HepG2 (cell line): ENCODE data around the gene COPS8. TPM values are rescaled to one million over a fixed set of nuclear protein-coding genes. Genes with fewer than 3 reads are reported as not detected.
A peak's percentile ranks its signal among the peaks of the same experiment; 100 is the strongest.

Experiments
- ATAC-seq: fragments of 200-7000 bp; cut with Tn5 transposase; 3 replicates; pipeline ENCODE4 v1.9.1; 2020; ENCODE audit warnings: mild to moderate bottlenecking, moderate library complexity
- BruUV-seq: library from RNA; stranded (reverse); fragments of 400-500 nt; replicated peaks from 2 replicates; lab custom pipeline; 2021; lab: Mats Ljungman, UMichigan
- CTCF ChIA-PET: fragments of 300-600 bp; formaldehyde crosslinking; extraction: SDS; loops from one replicate; lab custom pipeline; 2021; ENCODE audit warnings: low total read pairs, inconsistent platforms, low intra/inter-chr PET ratio; lab: Yijun Ruan, JAX
- POLR2A ChIA-PET: fragments of 350-600 bp; sonication (Branson Sonifier 250); formaldehyde crosslinking; loops from one replicate; lab custom pipeline; 2020; ENCODE audit warnings: antibody characterized with exemption, inconsistent platforms; lab: Yijun Ruan, JAX
- DNase-seq: peaks from one replicate; pipeline ENCODE4 v3.0.0-alpha.2; 2015; ENCODE audit warnings: low spot score
- FAIRE-seq: peaks from 3 replicates; lab custom pipeline; 2011; peaks lifted over from hg19 to GRCh38; lab: Jason Lieb, UNC
- H2AFZ ChIP-seq: one replicate; pipeline ENCODE4 v1.6.1; 2011; ENCODE audit warnings: low read length, inconsistent platforms
- H3K27ac ChIP-seq: fragments of 300-600 bp; 3 replicates; pipeline ENCODE4 v1.8.0; 2011; ENCODE audit warnings: mixed run types, mild to moderate bottlenecking, mixed read lengths, low read length, inconsistent platforms; ENCODE audit not compliant: insufficient read depth; ENCODE audit errors: extremely low read length
- H3K27me3 ChIP-seq, 2 experiments: fragments of 200-600 bp in 1 of 2; 2 replicates in 1 of 2; 3 replicates in 1 of 2; pipeline versions ENCODE4 v1.6.0 to v1.8.0; 2011; ENCODE audit warnings: low read length in 2 of 2, mild to moderate bottlenecking in 2 of 2, moderate library complexity in 2 of 2, inconsistent platforms in 1 of 2; ENCODE audit not compliant: insufficient read depth in 2 of 2, control insufficient read depth in 1 of 2
- H3K36me3 ChIP-seq, 2 experiments: fragments of 200-600 bp in 1 of 2; replicated peaks in 1 of 2; 2 replicates in 1 of 2; 3 replicates in 1 of 2; pipeline versions ENCODE4 v1.5.1 to v1.8.0; 2011; ENCODE audit warnings: low read length in 2 of 2, inconsistent platforms in 1 of 2; ENCODE audit not compliant: insufficient read depth in 2 of 2, control insufficient read depth in 1 of 2
- H3K4me1 ChIP-seq: 2 replicates; pipeline ENCODE4 v1.5.1; 2012; ENCODE audit warnings: low read length, inconsistent platforms; ENCODE audit not compliant: insufficient read depth
- H3K4me2 ChIP-seq: 2 replicates; pipeline ENCODE4 v1.6.0; 2011; ENCODE audit warnings: low read depth, low read length, inconsistent platforms
- H3K4me3 ChIP-seq, 3 experiments: fragments of 200-600 bp in 1 of 3; sonication (generic), shearing (Covaris generic) in 1 of 3; replicated peaks in 1 of 3; 2 replicates each; pipeline ENCODE4 v1.5.1; 2011 to 2016; ENCODE audit warnings: low read length in 3 of 3, inconsistent platforms in 2 of 3, low read depth in 2 of 3, mild to moderate bottlenecking in 2 of 3, control low read depth in 1 of 3, mixed read lengths in 1 of 3; ENCODE audit not compliant: insufficient read depth in 1 of 3
- H3K79me2 ChIP-seq: one replicate; pipeline ENCODE4 v1.6.1; 2011; ENCODE audit warnings: low read length, inconsistent platforms; ENCODE audit not compliant: insufficient read depth
- H3K9ac ChIP-seq: 2 replicates; pipeline ENCODE4 v1.6.0; 2011; ENCODE audit warnings: mild to moderate bottlenecking, low read depth, low read length, inconsistent platforms; ENCODE audit not compliant: insufficient read depth
- H3K9me3 ChIP-seq: 2 replicates; pipeline ENCODE4 v1.5.1; 2012; ENCODE audit warnings: mild to moderate bottlenecking, low read length
- H4K20me1 ChIP-seq: 2 replicates; pipeline ENCODE4 v1.6.0; 2011; ENCODE audit warnings: inconsistent platforms, mild to moderate bottlenecking, low read length, moderate library complexity; ENCODE audit not compliant: insufficient read depth
- MAFF ChIP-seq: IDR thresholded peaks from 2 replicates; pipeline ENCODE4 v1.6.1; 2011; ENCODE audit warnings: low read depth, low read length, improper control_type of control experiment
- MIER2 ChIP-seq: IDR thresholded peaks from 2 replicates; pipeline ENCODE4 v1.6.1; 2016; ENCODE audit warnings: missing biosample characterization, missing genetic modification reagents
- RXRB ChIP-seq: IDR thresholded peaks from 2 replicates; pipeline ENCODE4 v1.6.1; 2016; ENCODE audit warnings: borderline replicate concordance, missing genetic modification reagents, missing compliant biosample characterization
- TBP ChIP-seq: sonication (generic); formaldehyde crosslinking; IDR thresholded peaks from 2 replicates; pipeline ENCODE4 v1.5.0; 2020; ENCODE audit warnings: missing genetic modification reagents
- ZNF724P ChIP-seq: sonication (generic); formaldehyde crosslinking; IDR thresholded peaks from 2 replicates; pipeline ENCODE4 v1.8.0; 2022; ENCODE audit warnings: missing genetic modification reagents, borderline replicate concordance
- WGBS: methylation state at CpG from one replicate; pipeline ENCODE4 v1.1.6; 2017; ENCODE audit warnings: low lambda C conversion rate; 5-methylcytosine and 5-hydroxymethylcytosine counted together
- in situ Hi-C: cut with HindIII; loops from 2 replicates; pipeline ENCODE4 v1.10.0; 2017; ENCODE audit warnings: low pct_unique_long_range_greater_than_20kb; ENCODE audit not compliant: extremely low pct_ligation_motif_present
- intact Hi-C: fragments of 100-400 bp; cut with micrococcal nuclease; formaldehyde crosslinking; loops from one replicate; pipeline ENCODE4 v1.10.0; 2022; ENCODE audit not compliant: unreplicated experiment
- polyA plus RNA-seq, 8 experiments: library from polyadenylated mRNA; depleted of rRNA in 3 of 8; stranded (reverse) in 7 of 8; unstranded in 1 of 8; fragments of >200 nt; fragmentation: Illumina TruSeq in 4 of 8; extraction: Trizol in 4 of 8; gene quantifications; 2 replicates each; pipeline versions ENCODE4 v1.2.1 to v1.2.3, GENCODE V29; 2011 to 2016; ENCODE audit warnings: low read depth in 4 of 8, missing spikeins in 1 of 8, mixed read lengths in 1 of 8; ENCODE audit not compliant: insufficient read depth in 1 of 8
- total RNA-seq, 5 experiments: library from RNA; depleted of rRNA; stranded (reverse); fragments of >200 nt; fragmentation: Illumina TruSeq; extraction: Trizol; gene quantifications; 2 replicates each; pipeline ENCODE4 v1.2.3, GENCODE V29; 2016; ENCODE audit warnings: low read depth in 1 of 5
- TF ChIP-seq, protein P1 (sequence below): sonication (generic); formaldehyde crosslinking; IDR thresholded peaks from 2 replicates; pipeline ENCODE4 v1.9.0; 2021; ENCODE audit warnings: missing genetic modification reagents, mild to moderate bottlenecking, borderline replicate concordance
- TF ChIP-seq, protein P2 (sequence below): sonication (generic); IDR thresholded peaks from 2 replicates; pipeline ENCODE4 v1.6.1; 2016; ENCODE audit warnings: low read depth, borderline replicate concordance
- TF ChIP-seq, protein P3 (sequence below): fragments of 450-650 bp; IDR thresholded peaks from 2 replicates; pipeline ENCODE4 v1.6.1; 2016

The COPS8 gene
- total and polyA plus RNA-seq, 2 of the 13 experiments (the other 11 are each of a cell fraction or from before 2014, with no cell fraction given), result 86.3 to 96.6 TPM

DNA sequence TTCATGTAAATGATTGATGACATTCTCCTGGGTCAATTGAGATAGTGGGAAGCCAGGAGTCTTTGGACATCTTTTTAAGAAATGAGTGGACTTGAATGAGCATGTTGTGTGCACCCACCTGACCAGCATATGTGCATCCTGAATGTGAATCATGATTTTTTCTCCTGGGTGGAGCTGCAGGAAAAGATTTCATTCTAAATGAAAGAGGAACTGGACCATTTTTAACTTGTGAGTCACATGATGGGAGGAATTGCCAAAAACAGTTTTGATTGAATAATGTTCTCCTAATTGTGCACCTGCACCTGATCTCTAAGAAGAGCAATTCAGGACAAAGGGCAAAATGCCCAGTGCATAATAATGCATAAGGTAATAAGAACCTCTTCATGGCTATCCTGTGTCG, 32.3 kb downstream of the COPS8 start:
- Histone ChIP-seq H3K36me3 (no peaks in the 10 kb centered on the region), H2AFZ (no peak overlapping the region), H4K20me1 (no peaks in the 10 kb centered on the region), H3K9ac (no peak overlapping the region), H3K27me3 (no peaks in the 10 kb centered on the region), H3K4me2 (no peak overlapping the region), H3K79me2 (no peaks in the 10 kb centered on the region), H3K4me1 (no peaks in the 10 kb centered on the region), H3K27ac (no peak overlapping the region), H3K4me3 (no peak overlapping the region), H3K9me3 (no peaks in the 10 kb centered on the region)
- TF ChIP-seq, protein P1, sequence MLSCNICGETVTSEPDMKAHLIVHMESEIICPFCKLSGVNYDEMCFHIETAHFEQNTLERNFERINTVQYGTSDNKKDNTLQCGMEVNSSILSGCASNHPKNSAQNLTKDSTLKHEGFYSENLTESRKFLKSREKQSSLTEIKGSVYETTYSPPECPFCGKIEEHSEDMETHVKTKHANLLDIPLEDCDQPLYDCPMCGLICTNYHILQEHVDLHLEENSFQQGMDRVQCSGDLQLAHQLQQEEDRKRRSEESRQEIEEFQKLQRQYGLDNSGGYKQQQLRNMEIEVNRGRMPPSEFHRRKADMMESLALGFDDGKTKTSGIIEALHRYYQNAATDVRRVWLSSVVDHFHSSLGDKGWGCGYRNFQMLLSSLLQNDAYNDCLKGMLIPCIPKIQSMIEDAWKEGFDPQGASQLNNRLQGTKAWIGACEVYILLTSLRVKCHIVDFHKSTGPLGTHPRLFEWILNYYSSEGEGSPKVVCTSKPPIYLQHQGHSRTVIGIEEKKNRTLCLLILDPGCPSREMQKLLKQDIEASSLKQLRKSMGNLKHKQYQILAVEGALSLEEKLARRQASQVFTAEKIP (CRISPR knock-in tag), result no peak
- TF ChIP-seq, protein P2, sequence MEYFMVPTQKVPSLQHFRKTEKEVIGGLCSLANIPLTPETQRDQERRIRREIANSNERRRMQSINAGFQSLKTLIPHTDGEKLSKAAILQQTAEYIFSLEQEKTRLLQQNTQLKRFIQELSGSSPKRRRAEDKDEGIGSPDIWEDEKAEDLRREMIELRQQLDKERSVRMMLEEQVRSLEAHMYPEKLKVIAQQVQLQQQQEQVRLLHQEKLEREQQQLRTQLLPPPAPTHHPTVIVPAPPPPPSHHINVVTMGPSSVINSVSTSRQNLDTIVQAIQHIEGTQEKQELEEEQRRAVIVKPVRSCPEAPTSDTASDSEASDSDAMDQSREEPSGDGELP, result no peak
- TF ChIP-seq MIER2 (CRISPR knock-in tag) (no peak), ZNF724P (CRISPR knock-in tag) (no peak), MAFF (no peak)
- no TSS peak for BruUV-seq
- in situ Hi-C loops, result no loop called here
- POLR2A ChIA-PET, result no interaction called here
- ATAC-seq (no peak), FAIRE-seq (peak; percentile 8), DNase-seq (no peak)
- 28% methylated on average over 1 of the region's 1 CpG for WGBS
- intact Hi-C loops, result no loop called here
- CTCF ChIA-PET, result no interaction called here

DNA sequence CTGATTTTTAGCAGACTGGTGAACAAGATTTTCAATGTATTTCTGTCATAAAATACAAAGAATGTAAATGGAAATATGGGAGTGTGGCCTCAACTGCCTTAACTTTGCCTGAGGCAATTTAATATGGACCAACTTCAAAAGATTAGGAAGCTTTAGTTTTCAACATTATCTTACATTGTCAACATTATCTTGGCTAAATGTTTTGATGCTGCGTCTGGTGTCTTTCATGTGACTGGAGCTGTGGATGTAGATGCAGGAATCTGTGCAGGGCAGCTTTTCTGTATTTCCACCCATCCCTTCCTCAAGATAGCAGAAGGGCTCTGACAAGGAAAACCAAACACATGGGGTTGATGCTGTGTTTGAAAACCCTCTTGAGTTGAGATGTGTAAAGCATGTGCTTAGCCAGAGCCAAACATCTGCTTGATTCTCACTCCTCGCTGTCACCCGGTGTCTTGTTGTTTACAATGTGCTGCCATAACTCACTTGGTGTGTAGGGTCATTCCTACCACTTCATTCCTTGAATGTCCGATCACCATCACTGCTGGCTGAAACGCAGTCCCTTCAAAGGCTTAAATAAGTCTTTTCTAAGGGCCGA, 33.0 kb downstream of the COPS8 start:
- Histone ChIP-seq H4K20me1 (no peaks in the 10 kb centered on the region), H3K9me3 (no peaks in the 10 kb centered on the region), H3K4me1 (no peaks in the 10 kb centered on the region), H3K9ac (no peak overlapping the region), H3K27me3 (no peaks in the 10 kb centered on the region), H3K4me3 (no peak overlapping the region), H3K4me2 (no peak overlapping the region), H2AFZ (no peak overlapping the region), H3K36me3 (no peaks in the 10 kb centered on the region), H3K79me2 (no peaks in the 10 kb centered on the region), H3K27ac (no peak overlapping the region)
- in situ Hi-C loops, result no loop called here
- 29% methylated on average over 6 of the region's 6 CpGs for whole genome bisulfite sequencing
- intact Hi-C loops, result no loop called here
- ChIA-PET CTCF (no interaction called here), POLR2A (no interaction called here)
- DNase-seq, result no peak
- TF ChIP-seq TBP (CRISPR knock-in tag) (no peak), RXRB (CRISPR knock-in tag) (no peak)
- TF ChIP-seq, protein P3, sequence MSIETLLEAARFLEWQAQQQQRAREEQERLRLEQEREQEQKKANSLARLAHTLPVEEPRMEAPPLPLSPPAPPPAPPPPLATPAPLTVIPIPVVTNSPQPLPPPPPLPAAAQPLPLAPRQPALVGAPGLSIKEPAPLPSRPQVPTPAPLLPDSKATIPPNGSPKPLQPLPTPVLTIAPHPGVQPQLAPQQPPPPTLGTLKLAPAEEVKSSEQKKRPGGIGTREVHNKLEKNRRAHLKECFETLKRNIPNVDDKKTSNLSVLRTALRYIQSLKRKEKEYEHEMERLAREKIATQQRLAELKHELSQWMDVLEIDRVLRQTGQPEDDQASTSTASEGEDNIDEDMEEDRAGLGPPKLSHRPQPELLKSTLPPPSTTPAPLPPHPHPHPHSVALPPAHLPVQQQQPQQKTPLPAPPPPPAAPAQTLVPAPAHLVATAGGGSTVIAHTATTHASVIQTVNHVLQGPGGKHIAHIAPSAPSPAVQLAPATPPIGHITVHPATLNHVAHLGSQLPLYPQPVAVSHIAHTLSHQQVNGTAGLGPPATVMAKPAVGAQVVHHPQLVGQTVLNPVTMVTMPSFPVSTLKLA, result peak; percentile 61
- ATAC-seq, result no peak
- FAIRE-seq, result no peak
- BruUV-seq, result no TSS peak
